ENCODE results near the gene SLC4A9.
"Not testable (repeated sequence)": the region's sequence is repeated elsewhere in the genome, so short reads cannot be mapped to it uniquely, and the experiment has no call there.

Gene SLC4A9

DNA sequence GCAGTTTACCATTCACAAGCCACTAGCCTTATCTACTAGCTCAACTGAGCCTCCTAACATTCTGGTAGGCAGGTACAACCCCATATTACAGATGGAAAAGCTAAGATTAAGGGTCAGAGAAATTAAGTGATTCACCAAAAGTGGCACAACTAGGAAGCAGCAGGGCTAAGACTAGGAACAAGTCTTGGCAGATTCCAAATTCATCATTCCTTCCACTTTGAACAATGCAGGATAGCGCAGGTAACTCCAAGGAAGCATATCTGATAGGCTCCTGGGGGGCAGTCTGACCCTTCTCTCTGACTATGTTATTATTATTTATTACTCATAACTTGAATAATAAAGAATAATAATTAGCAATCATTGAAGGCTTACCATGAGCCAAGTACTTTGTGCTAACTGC, 22.1 kb upstream of the SLC4A9 start:
- no peak for FAIRE-seq
- no peak for DNase-seq (ENCODE audit: insufficient read length, low spot score)

DNA sequence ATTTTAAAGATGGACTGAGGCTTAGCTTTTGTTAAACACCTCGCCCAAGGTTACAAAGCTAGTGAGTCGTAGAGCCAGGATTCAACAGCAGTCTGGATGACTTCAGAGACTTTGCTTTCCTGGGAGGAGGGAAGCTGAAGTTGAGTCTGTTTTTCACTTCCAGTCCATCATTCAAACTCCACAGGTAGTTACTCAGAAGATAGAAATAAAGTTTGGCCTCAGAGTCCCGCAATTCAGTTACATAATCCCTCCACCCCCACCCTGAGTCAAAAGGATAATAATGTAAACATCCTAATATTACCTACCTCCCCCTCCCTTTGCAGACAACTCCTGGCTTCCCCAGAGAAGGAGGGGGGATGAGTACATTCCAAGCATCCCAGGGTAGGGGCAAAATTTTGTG, 21.7 kb upstream of the SLC4A9 start:
- DNase-seq (ENCODE audit: insufficient read length, low spot score) (no peak), FAIRE-seq (no peak)

DNA sequence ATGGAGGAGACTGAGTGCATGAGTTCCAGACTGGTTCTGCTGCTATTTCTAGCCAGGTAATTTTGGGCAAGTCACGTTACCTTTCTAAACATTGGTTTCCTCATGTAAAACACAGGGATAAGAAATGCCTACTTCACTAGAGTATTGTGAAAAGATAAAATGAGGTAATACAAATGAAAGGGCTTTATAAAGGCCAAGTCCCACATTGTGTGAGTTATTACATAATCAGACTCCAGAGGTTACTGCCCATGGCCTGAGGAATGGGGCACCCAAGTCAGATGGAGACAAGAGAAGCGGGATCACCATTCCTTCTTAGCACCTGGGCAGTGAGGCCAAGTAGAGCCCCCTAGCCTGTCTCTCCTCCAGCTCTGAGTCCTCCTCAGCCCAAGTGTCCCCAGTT, 21.1 kb upstream of the SLC4A9 start:
- FAIRE-seq = no peak

DNA sequence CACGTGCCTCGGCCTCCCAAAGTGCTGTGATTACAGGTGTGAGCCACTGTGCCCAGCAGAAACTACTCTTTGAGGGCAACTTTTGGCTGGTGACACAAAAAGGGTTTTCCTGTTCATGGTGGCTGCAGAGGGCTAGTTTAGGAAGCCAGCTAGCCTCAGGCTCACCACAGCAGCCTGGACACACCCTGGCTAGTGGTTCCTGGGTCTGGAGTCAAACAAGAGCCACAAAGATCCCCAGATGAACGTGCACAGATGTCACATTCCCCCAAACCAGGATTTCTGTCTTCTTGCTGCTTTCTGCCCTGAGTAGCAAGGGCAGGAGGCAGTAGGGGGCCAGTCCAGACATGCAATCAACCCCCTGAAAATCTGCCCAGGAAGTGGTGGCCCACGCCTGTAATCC, 20.4 kb upstream of the SLC4A9 start:
- FAIRE-seq = no peak
- no peak for DNase-seq (ENCODE audit: insufficient read length, low spot score)

More for the DNA sequence above, 21.1 kb upstream of the SLC4A9 start:
- DNase-seq (ENCODE audit: insufficient read length, low spot score) = no peak

DNA sequence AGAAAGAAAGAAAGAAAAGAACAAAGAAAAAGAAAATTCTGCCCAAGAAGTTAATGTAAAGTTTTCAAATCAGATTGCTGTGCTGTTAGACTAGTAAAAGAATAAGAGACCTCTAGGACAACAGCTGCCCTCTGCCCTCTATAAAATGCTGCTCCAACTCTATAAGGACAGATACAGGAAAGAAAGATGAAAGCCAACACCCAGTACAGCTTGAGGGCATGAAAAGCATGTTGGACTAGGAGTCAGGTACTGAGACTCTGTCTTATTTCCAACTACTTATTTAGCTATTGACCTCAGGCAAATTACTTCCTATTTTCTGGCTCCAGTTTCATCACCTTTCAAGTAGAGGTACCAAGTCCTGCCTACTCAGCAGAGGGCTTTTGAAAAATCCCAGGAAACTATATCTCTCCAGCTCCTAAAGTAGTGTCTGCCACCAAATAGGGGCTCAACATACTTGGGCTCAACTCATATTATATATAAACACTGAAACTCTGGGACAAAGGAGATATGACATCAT, 19.3 kb upstream of the SLC4A9 start:
- FAIRE-seq = no peak
- no peak for DNase-seq (ENCODE audit: insufficient read length, low spot score)

DNA sequence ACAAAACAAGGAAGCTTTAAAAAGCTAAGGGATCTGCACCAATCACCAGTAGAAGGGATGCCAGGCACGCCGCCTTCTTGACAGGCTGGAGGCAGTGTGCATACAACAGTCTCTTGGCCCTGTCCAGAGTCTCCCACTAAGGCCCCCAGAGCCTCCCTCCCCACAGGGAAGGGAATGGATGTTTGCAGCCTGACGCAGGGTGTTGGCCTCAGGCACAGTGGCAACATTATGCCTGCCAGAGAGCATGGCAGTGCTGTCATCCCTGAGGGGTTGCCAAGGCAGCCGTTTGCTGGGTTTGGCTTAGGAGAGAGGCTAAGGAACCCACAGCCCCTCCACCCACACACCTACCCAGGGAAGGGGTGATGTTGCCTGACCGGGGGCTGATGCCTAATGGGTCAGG, 18.4 kb upstream of the SLC4A9 start:
- DNase-seq (ENCODE audit: insufficient read length, low spot score) (no peak), FAIRE-seq (no peak)

DNA sequence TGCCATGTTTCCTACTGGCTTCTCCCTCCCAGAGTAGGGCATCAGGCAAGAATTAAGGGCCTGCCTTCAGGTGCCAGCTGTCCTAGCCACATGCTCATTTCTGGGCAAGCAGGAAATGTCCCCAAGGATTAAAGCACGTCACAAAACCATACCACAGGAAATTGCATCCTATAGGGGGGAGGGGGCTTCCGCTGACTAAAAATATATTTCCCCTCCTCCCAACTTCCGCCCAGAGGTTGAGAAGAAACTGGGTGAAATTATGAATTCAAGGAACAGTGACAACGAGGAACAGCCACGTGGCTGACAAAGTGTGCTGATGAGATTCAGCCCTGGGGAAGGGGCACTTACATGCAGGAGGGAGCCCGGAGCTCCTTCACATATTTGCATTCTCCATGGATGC, 17.7 kb upstream of the SLC4A9 start:
- FAIRE-seq (peak; percentile 80), DNase-seq (ENCODE audit: insufficient read length, low spot score) (peak; percentile 45)

DNA sequence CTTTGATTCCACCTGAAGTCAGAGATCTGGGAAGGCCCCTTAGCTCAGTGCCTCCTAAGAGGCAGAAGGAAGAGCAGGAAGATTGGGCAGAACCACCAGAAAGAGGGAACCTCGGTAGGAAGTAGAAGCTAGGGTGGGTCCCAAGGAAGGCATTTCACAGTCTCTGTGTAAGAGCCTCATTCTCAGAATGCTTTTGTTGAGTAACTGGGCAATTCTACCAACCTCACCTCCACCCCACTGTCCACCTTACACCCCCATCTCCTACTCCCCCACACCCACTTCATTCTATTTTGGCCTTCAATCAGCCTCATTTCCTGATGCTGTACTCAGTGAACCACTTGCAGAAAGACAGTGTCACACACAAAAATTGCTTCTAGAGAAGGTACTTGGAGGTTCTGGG, 17.1 kb upstream of the SLC4A9 start:
- FAIRE-seq = no peak
- DNase-seq (ENCODE audit: insufficient read length, low spot score) = no peak

DNA sequence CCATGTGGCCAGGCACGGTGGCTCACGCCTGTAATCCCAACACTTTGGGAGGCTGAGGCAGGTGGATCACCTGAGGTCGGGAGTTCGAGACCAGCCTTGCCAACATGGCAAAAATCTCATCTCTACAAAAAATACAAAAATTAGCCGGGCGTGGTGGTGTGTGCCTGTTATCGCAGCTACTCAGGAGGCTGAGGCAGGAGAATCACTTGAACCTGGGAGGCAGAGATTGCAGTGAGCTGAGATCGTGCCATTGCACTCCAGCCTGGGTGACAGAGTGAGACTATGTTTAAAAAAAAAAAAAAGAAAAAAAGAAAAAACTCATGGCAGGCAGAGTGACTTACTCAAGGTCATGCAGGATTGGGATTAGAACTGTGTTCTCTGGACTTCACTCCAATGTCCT, 16.1 kb upstream of the SLC4A9 start:
- not testable (repeated sequence) for FAIRE-seq; DNase-seq (ENCODE audit: insufficient read length, low spot score)

DNA sequence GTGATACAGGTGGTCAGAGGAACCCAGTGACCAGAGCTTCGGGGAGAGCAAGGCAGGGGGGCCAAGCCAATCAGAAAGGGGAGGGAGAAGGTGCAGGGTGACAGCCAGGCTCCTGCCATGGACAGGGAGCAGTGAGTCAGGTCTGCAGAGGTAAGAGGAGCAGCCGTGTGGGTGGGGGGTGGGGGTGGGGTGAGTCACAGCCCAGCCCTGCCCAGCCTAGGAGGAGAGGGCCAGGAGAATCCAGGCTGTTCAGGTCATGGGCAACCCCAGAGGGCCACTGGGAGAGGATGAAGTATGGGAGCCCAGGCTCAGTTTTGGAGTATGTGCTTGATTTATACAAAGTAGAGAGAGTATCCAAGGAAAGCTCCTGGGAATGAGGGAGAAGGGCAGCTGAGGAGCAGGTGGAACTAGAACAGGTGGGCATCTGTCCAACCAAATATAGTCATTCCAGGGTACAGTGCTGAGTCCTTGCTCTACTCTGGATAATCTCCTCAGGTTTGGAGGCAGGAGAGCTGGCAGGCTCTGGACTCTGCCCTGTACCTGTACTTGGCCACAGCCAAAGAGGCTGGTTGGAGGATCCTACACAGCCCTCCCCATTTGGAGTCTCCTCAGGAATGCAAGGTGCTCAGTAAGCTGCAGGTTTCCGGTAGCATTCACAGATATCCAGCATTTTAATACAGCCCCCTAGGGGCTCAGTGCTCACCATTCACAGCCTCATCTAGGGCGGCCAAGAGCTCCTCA, 15.1 kb upstream of the SLC4A9 start:
- DNase-seq (ENCODE audit: insufficient read length, low spot score) (no peak), FAIRE-seq (no peak)

DNA sequence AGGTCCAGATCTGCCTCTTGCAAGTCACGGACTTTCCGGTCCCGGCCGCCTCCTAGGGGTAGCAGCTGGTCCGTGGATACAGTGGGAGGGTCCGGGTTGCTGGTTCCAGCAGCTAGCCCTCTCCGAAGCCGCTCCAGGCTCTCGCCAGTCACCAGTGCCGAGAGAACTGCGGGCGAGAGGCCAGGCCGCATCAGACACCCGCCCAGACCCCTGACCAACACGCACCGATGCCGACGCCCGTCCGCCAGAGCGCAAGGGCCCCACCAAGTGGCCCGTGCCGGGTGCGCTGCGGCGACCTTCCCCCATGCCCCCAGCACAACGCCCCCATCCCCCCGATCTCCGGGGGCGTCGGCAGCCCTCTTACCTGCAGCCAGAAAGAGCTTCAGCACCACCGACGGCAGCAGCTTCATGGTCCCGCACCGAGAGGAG, 14.1 kb upstream of the SLC4A9 start:
- FAIRE-seq = no peak
- no peak for DNase-seq (ENCODE audit: insufficient read length, low spot score)

DNA sequence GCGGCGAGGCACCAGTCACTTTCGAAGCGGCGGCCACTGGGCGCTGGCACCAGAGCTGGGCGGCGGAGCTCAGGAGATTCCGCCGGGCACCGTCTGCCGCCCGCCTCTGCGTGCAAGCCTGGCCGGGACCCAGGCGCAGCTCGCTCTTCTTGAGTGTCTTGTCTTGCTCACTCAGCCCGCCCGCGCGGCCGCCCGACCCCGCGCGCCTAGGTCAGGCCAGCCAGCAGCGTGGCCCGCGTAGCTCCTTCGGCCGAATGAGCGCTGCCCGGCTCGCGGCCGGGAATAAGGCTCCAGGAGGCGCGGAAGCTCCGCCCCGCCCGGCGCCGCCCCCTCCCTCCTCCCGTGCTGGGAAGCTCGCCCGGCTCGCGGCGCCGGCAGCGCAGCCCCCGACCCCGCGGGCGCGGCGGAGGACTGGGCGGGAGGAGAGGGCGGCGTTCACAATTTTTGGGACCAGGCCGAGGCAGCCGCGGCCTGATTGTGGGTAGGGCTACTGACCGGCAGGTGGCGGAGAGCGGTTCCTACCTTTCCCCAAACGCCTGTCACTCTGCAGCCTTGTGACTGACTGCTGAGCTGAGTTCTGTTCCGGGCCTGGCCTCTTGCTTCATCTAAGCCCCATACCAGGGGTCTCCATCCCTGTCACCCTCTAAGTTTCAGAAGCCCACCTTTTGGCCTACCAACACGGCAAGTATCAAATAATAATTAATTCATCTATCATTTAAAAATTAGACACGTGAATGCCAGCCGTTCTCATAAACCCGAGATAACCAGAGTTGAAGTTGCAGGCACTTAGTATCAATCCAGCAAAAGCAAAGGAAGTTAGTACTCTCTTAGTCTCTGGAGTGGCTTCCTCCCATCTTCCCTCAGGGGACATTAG, 13.4 kb upstream of the SLC4A9 start, which contains the start of gene HBEGF:
Gene HBEGF (minus strand): TSS at position 256 of the 874 bp plus-strand sequence. CDS start 275 bp downstream, outside the sequence.
- DNase-seq (ENCODE audit: insufficient read length, low spot score) (peak; percentile 68), FAIRE-seq (peak; percentile 78)

DNA sequence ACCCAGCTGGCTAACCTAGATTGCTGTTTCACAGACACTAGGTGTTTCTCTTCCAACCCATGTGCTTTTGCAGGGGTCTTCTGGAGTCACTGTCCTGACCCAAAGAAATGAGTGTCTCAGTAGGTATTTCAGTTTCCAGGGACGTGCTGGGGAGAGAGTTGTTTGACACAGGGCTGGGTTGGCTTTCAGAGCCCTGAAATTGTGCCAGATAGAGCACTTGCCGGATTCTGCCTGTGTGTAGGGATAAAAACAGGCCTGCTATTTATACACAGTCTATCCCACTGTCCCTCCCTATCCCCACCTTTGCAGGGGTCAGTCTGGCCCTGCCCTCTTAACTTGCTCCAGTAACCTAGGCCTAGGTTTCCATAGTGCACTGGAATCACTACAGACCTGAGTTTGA, 12.6 kb upstream of the SLC4A9 start:
- no peak for FAIRE-seq
- DNase-seq (ENCODE audit: insufficient read length, low spot score) = no peak

DNA sequence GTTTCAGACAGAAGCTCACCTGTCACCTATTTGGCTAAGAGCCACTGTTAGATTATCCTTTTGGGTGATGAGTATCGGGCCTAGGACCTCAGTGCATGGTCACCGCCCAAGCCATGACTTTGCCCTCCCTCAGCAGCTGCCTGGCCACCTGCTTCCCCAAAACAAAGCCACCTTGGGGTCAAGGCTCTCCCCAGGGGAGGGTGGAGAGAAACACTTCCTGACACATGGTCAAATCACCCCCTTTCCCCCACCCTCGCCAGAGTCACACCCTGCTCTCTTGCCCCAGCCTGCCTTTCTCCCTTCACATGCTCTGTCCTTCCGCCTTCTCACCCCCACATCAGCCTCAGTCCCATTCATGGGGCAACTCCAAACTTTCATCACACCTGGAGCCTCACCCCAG, 11.9 kb upstream of the SLC4A9 start:
- FAIRE-seq (no peak), DNase-seq (ENCODE audit: insufficient read length, low spot score) (no peak)

DNA sequence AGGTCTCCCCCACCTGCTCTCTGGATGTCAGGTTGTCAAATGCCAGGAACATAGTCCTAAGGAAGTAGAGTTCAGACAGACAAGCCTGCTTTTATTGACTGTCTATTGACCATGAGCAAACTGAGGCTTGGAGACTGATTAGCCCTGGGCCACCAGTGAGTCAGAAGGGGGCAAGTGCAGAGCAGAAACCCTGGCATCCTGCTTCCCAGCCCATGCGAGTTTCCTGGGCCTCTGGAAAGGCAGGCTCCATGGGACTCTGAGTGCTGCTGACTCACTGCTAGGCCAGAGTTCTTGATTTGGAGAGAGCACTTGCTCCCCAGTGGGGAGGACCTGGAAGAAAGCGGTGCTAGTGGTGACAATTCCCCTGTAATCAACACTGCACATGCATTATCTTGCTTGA, 10.8 kb upstream of the SLC4A9 start:
- DNase-seq (ENCODE audit: insufficient read length, low spot score) (no peak), FAIRE-seq (no peak)

DNA sequence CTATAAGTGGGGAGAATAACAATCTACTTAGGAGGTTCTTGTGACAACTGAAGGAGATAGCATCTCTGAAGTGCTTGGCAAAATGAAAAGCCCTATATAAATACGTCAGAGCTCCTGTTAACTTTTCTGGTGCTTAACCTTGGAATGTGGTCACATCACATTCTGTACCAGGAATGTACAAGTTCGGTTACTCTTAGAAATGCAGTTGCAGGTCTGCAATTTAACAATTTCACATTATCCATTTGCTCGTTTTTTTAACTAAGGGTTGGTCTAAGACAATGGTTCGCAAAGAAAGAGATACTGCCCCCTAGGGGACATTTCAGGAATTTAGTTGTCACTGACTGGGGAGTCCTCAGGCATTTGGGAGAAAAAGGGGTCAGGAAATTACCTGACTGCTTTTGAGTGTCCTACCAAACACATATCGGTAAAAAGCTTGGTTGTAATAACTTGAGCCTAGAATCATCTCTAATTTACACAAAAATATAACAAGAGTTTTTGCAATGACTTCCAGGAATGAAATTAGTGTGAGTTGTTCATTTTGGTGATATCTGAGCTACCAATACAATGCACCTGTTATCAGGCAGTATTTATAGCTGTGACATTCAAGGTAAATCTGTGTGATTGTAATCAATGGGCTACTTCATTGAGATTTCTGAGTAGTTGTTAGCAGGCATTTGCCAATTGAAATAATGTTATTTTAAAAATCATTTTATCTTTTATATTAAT, 8.2 kb upstream of the SLC4A9 start:
- DNase-seq (ENCODE audit: insufficient read length, low spot score) (no peak), FAIRE-seq (peak; percentile 91)

DNA sequence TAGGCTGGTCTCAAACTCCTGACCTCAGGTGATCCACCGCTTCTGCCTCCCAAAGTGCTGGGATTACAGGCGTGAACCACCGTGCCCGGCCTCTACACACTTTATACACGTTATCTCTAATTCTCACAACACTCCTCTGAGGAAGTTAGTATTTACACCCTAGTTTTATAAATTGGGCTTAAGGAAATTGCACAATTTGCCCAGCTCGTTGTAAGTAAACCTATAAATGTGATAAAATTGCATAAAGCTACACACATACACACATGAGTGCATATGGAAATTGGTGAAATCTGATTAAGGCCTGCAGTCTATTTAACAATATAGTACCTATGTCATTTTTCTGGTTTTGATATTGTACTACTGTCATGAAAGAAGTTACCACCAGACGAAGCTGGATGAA, 4.4 kb upstream of the SLC4A9 start:
- FAIRE-seq (no peak), DNase-seq (ENCODE audit: insufficient read length, low spot score) (no peak)

DNA sequence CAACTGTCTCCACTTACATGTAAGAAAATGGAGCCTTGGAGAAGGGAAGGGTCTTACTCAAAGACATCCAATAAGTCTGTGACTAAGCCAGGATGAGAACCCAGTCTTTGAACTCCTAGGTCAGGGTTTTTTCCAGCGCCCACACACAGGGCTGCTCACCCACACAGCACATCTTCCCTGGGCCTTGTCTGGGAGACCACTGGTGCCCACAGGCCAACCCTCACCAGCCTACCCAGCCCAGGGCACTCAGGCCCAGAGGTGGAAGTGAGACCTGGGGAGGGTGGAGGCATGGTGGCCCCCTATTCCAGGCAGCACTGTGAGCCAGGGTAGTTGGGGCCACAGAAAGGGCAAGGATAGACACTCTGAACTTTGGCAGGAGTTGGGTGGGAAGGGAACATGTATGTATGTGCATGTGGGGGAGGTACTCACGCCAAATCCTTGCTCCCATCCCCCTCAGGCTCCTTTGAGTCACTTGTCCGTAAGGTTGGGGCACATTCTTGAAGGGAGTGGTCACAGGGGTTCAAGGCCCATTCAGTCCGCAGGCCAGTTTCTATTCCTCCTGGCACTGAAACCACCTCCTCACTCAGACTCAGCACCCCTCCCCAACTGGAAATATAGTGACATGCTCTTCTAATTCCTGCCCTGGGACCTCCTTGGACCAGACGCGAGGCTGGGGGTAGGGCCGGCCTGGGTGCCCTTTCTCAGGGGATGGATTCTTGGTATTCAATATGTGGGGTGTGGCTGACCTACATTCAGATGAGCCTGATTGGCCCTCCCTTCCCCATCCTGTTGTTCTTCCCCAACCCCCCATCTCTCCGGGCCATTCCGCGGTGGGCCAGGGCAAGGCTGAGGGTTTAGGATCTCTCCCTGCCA, 2.9 kb upstream of the SLC4A9 start:
- no peak for FAIRE-seq
- DNase-seq (ENCODE audit: insufficient read length, low spot score) = no peak

DNA sequence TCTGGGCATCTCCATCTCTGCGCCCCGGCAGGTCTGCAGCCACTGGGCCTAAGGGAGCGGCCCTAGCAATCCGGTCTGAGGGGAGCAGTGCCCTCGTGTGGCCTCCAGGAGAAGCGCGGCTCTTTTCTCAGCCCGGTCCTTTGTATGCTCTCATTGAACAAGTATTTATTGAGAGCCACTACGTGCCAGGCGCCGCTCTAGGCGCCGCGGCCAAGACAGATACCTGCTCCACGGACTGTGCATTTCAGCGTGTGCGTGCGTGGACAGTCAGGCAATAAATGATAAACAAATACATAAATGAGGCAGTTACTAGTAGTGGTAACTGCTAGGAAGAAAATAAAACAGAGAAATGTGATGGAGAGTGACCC, 2.3 kb upstream of the SLC4A9 start:
- DNase-seq (ENCODE audit: insufficient read length, low spot score) (peak; percentile 78), FAIRE-seq (peak; percentile 85)

DNA sequence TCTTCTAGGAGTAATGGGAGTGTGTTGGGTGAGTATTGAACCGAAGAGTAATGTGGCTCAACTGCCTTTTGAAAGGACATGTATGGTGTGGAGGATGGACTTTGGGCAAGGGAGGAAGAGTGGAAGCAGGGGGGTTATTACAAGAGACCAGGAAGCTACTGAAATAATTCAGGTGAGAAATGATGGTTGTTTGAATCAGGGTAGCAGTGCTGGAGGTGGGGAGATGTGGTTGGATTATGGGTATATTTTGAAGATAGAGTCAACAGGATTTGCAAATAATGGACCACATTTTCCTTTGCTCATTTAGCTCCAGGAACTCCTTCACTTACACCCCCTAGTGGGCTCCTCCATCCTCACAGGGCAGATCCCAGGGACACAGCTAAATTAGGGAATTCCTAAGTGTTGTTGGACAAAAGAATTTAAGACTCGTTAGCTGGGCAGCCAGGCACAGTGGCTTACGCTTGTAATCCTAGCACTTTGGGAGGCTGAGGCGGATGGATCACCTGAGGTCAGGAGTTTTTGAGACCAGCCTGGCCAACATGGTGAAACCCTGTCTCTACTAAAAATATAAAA, 1.2 kb upstream of the SLC4A9 start:
- DNase-seq (ENCODE audit: insufficient read length, low spot score) (no peak), FAIRE-seq (no peak)

Measured in GM19239 (cell line).